HepG2 (cell line): Measurements from ENCODE around the gene AGRN. TPM values are rescaled to one million over a fixed set of nuclear protein-coding genes. Genes with fewer than 3 reads are reported as not detected.

Experiments
- ARNT2 ChIP-seq: sonication (generic); formaldehyde crosslinking; IDR thresholded peaks from 2 replicates; pipeline ENCODE4 v1.8.0; 2022; ENCODE audit warnings: mild to moderate bottlenecking, low read depth, missing genetic modification reagents, moderate library complexity
- CEBPG ChIP-seq: IDR thresholded peaks from 2 replicates; pipeline ENCODE4 v1.6.1; 2016
- DMTF1 ChIP-seq: sonication (generic); formaldehyde crosslinking; IDR thresholded peaks from 2 replicates; pipeline ENCODE4 v1.4.0; 2020; ENCODE audit warnings: mild to moderate bottlenecking, missing genetic modification reagents
- DR1 ChIP-seq: sonication (generic); formaldehyde crosslinking; IDR thresholded peaks from 2 replicates; pipeline ENCODE4 v1.8.0; 2021; ENCODE audit warnings: mild to moderate bottlenecking, missing genetic modification reagents, inconsistent platforms
- ERF ChIP-seq: IDR thresholded peaks from 2 replicates; pipeline ENCODE4 v1.6.1; 2018; ENCODE audit warnings: missing biosample characterization, missing genetic modification reagents
- FLYWCH1 ChIP-seq: sonication (generic); formaldehyde crosslinking; IDR thresholded peaks from 2 replicates; pipeline ENCODE4 v1.8.1; 2023; ENCODE audit warnings: mild to moderate bottlenecking, missing genetic modification reagents
- HIVEP1 ChIP-seq: sonication (generic); formaldehyde crosslinking; IDR thresholded peaks from 2 replicates; pipeline ENCODE4 v1.4.0; 2020; ENCODE audit warnings: mild to moderate bottlenecking, missing genetic modification reagents
- ISX ChIP-seq: sonication (generic); formaldehyde crosslinking; conservative IDR thresholded peaks from 2 replicates; pipeline ENCODE4 v1.5.0; 2020; ENCODE audit warnings: missing genetic modification reagents
- MBD4 ChIP-seq: IDR thresholded peaks from 2 replicates; pipeline ENCODE4 v1.6.1; 2012; ENCODE audit warnings: low read length, inconsistent platforms, borderline replicate concordance
- PHF21A ChIP-seq: sonication (generic); formaldehyde crosslinking; IDR thresholded peaks from 2 replicates; pipeline ENCODE4 v1.5.0; 2020; ENCODE audit warnings: mild to moderate bottlenecking, missing genetic modification reagents
- SP4 ChIP-seq: sonication (generic); formaldehyde crosslinking; IDR thresholded peaks from 2 replicates; pipeline ENCODE4 v1.8.1; 2023; ENCODE audit warnings: mild to moderate bottlenecking, missing genetic modification reagents
- TEAD2 ChIP-seq: sonication (generic); formaldehyde crosslinking; IDR thresholded peaks from 2 replicates; pipeline ENCODE4 v1.9.0; 2021; ENCODE audit warnings: missing genetic modification reagents
- TRIM24 ChIP-seq: sonication (generic); formaldehyde crosslinking; IDR thresholded peaks from 2 replicates; pipeline ENCODE4 v1.8.0; 2022; ENCODE audit warnings: mild to moderate bottlenecking, missing genetic modification reagents
- ZBTB7A ChIP-seq: sonication (generic); formaldehyde crosslinking; IDR thresholded peaks from 2 replicates; pipeline ENCODE4 v1.8.0; 2022; ENCODE audit warnings: mild to moderate bottlenecking, missing genetic modification reagents
- ZFP1 ChIP-seq: IDR thresholded peaks from 2 replicates; pipeline ENCODE4 v1.6.1; 2016
- ZNF205 ChIP-seq: IDR thresholded peaks from 2 replicates; pipeline ENCODE4 v1.6.1; 2018; ENCODE audit warnings: missing biosample characterization, missing genetic modification reagents
- ZNF274 ChIP-seq: sonication (generic); formaldehyde crosslinking; IDR thresholded peaks from 2 replicates; pipeline ENCODE4 v1.5.1; 2020; ENCODE audit warnings: mild to moderate bottlenecking, missing genetic modification reagents
- ZNF362 ChIP-seq: sonication (generic); formaldehyde crosslinking; IDR thresholded peaks from 2 replicates; pipeline ENCODE4 v1.4.0; 2020; ENCODE audit warnings: missing genetic modification reagents, mild to moderate bottlenecking, borderline replicate concordance
- ZNF367 ChIP-seq: sonication (generic); formaldehyde crosslinking; IDR thresholded peaks from 2 replicates; pipeline ENCODE4 v1.4.0; 2020; ENCODE audit warnings: missing genetic modification reagents, borderline replicate concordance
- ZNF382 ChIP-seq: sonication (generic); formaldehyde crosslinking; IDR thresholded peaks from 2 replicates; pipeline ENCODE4 v1.5.0; 2020; ENCODE audit warnings: missing genetic modification reagents, mild to moderate bottlenecking, borderline replicate concordance
- ZNF44 ChIP-seq: sonication (generic); formaldehyde crosslinking; IDR thresholded peaks from 2 replicates; pipeline ENCODE4 v1.5.1; 2020; ENCODE audit warnings: mild to moderate bottlenecking, missing genetic modification reagents
- ZNF761 ChIP-seq: sonication (generic); formaldehyde crosslinking; conservative IDR thresholded peaks from 2 replicates; pipeline ENCODE4 v1.4.0; 2020; ENCODE audit warnings: mild to moderate bottlenecking, missing genetic modification reagents
- ZZZ3 ChIP-seq: sonication (generic); formaldehyde crosslinking; IDR thresholded peaks from 2 replicates; pipeline ENCODE4 v1.4.0; 2020; ENCODE audit warnings: missing genetic modification reagents, mild to moderate bottlenecking, borderline replicate concordance
- polyA plus RNA-seq, 8 experiments: library from polyadenylated mRNA; depleted of rRNA in 3 of 8; stranded (reverse) in 7 of 8; unstranded in 1 of 8; fragments of >200 nt; fragmentation: Illumina TruSeq in 4 of 8; extraction: Trizol in 4 of 8; gene quantifications; 2 replicates each; pipeline versions ENCODE4 v1.2.1 to v1.2.3, GENCODE V29; 2011 to 2016; ENCODE audit warnings: low read depth in 4 of 8, missing spikeins in 1 of 8, mixed read lengths in 1 of 8; ENCODE audit not compliant: insufficient read depth in 1 of 8
- total RNA-seq, 5 experiments: library from RNA; depleted of rRNA; stranded (reverse); fragments of >200 nt; fragmentation: Illumina TruSeq; extraction: Trizol; gene quantifications; 2 replicates each; pipeline ENCODE4 v1.2.3, GENCODE V29; 2016; ENCODE audit warnings: low read depth in 1 of 5
- TF ChIP-seq, protein P1 (sequence below): sonication (generic); formaldehyde crosslinking; IDR thresholded peaks from 2 replicates; pipeline ENCODE4 v1.5.1; 2020; ENCODE audit warnings: mild to moderate bottlenecking, moderate library complexity, missing genetic modification reagents
- TF ChIP-seq, protein P2 (sequence below): sonication (generic); formaldehyde crosslinking; IDR thresholded peaks from 2 replicates; pipeline ENCODE4 v1.8.0; 2022; ENCODE audit warnings: mild to moderate bottlenecking, missing genetic modification reagents

Gene AGRN
- total and polyA plus RNA-seq, 2 of the 13 experiments (the other 11 are each of a cell fraction or from before 2014, with no cell fraction given) = 29.8 to 65.2 TPM

DNA sequence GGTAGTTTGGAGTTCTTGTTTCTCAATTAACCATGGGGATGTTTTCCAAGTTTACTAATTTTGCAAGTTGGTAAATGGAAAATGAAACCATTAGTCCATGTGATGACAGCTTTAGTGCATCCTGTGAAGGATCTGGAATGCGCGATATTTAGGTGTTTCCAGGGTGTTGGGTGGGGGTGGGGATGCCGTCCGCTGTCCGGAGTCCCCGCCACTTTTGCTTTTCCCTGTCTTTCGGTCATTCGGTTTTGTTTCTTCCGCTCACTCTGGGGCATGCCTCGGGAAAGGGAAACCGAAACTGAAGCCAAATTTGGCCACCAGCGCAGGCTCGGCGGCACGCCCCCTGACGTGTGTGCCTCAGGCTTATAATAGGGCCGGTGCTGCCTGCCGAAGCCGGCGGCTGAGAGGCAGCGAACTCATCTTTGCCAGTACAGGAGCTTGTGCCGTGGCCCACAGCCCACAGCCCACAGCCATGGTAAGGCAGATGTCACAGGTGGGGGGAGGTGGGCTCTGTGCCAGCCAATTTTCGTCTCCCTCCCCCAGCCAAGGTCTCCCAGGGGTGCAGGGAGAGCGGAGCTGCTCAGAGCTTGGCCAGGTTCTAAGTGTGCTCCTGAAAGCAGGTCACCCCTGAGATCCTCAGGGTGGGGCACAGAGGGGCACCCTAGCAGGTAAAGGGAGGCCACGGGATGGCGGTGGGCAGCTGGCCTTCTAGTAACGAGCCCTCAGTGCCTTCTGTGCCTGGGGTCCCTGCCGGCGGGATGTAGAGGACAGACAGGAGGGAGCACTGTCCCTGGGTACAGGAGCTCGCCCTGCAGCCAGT is 6.6 kb upstream of the AGRN start, which contains the start of gene ISG15 (continued):
- TF ChIP-seq DMTF1 (CRISPR knock-in tag) = no peak
- no peak for TF ChIP-seq ZNF44 (CRISPR knock-in tag)
- peak; percentile 85 for TF ChIP-seq DR1
- no peak for TF ChIP-seq MBD4
- no peak for TF ChIP-seq ZNF205 (CRISPR knock-in tag)
- TF ChIP-seq SP4 = 0 out of 2 replicates have a peak, but pooled peaks have one; percentile 32
- TF ChIP-seq FLYWCH1 (CRISPR knock-in tag) = no peak
- no peak for TF ChIP-seq ZNF362
- TF ChIP-seq ZNF367 = no peak
- TF ChIP-seq TRIM24 = no peak
- TF ChIP-seq ZBTB7A = peak; percentile 64; the same call in 1 of the 2 replicates
- TF ChIP-seq ARNT2 (CRISPR knock-in tag) = no peak
- TF ChIP-seq, protein P1, sequence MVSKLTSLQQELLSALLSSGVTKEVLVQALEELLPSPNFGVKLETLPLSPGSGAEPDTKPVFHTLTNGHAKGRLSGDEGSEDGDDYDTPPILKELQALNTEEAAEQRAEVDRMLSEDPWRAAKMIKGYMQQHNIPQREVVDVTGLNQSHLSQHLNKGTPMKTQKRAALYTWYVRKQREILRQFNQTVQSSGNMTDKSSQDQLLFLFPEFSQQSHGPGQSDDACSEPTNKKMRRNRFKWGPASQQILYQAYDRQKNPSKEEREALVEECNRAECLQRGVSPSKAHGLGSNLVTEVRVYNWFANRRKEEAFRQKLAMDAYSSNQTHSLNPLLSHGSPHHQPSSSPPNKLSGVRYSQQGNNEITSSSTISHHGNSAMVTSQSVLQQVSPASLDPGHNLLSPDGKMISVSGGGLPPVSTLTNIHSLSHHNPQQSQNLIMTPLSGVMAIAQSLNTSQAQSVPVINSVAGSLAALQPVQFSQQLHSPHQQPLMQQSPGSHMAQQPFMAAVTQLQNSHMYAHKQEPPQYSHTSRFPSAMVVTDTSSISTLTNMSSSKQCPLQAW = no peak
- TF ChIP-seq HIVEP1 (CRISPR knock-in tag) = peak; percentile 90
- TF ChIP-seq ZNF761 = no peak
- no peak for TF ChIP-seq ZFP1 (CRISPR knock-in tag)
- TF ChIP-seq ZZZ3 (CRISPR knock-in tag) = no peak
- TF ChIP-seq TEAD2 (CRISPR knock-in tag) = no peak
- TF ChIP-seq ZNF274 (CRISPR knock-in tag) = peak; percentile 42; the same call in 1 of the 2 replicates
- TF ChIP-seq ISX = no peak
- TF ChIP-seq PHF21A = no peak
- TF ChIP-seq, protein P2, sequence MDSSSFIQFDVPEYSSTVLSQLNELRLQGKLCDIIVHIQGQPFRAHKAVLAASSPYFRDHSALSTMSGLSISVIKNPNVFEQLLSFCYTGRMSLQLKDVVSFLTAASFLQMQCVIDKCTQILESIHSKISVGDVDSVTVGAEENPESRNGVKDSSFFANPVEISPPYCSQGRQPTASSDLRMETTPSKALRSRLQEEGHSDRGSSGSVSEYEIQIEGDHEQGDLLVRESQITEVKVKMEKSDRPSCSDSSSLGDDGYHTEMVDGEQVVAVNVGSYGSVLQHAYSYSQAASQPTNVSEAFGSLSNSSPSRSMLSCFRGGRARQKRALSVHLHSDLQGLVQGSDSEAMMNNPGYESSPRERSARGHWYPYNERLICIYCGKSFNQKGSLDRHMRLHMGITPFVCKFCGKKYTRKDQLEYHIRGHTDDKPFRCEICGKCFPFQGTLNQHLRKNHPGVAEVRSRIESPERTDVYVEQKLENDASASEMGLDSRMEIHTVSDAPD (CRISPR knock-in tag) = peak; percentile 61; the same call in 1 of the 2 replicates
- no peak for TF ChIP-seq CEBPG
- no peak for TF ChIP-seq ZNF382
- peak; percentile 67 for TF ChIP-seq ERF (CRISPR knock-in tag)
